CD1c-positive myeloid dendritic cell (primary cell): ENCODE results near the gene OR2V1.
"Not testable (repeated sequence)": the region's sequence is repeated elsewhere in the genome, so short reads cannot be mapped to it uniquely, and the experiment has no call there.

Experiments used
- DNase-seq: peaks from one replicate; pipeline ENCODE4 v3.0.0-alpha.2; 2016; ENCODE audit errors: extremely low spot score

The OR2V1 gene

GRCh38 chr5:181160152-181160754, 29.3 kb upstream of the OR2V1 start:
- peak; percentile 57 for DNase-seq

DNA sequence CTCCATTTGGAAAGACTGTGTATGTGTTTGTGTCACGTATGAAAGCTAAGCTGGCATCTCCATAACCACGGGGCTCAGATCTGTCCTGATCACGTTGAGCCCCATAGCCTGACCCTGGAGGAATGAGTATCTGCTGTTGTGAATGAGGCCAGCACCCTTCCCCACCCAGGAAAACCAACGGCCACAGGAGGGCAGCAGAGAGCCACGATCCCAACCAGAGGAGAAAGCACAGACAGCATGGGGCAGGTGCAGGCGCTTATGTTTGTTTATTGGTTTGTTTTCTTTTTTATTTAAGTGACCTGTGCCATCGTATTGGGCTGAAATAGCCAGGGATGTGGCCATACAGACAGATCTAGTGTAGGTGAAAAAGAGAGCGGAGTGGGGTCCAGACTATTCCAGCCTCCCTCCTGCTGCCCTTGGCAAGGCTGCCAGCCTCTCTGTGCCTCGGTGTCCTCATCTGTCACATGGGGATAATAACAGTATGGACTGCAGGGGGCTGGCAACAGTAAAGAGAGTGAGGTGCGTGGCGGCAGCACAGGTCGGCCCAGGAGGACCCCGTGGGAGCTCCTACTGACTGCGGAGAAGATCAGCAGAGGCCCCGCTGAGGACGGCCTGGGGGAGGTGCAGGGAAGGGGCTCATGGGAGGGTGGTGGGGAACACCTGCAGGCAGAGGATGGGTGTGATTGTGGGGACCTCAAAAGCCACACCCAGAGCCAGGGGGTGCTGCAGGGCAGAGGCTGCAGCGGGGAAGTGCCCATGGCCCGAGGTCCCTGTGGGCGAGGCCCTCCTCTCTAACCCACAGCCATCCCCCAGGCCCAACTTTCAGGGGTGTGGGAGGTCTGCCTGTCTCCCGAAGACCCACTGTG, 28.6 kb upstream of the OR2V1 start:
- DNase-seq = peak; percentile 87

DNA sequence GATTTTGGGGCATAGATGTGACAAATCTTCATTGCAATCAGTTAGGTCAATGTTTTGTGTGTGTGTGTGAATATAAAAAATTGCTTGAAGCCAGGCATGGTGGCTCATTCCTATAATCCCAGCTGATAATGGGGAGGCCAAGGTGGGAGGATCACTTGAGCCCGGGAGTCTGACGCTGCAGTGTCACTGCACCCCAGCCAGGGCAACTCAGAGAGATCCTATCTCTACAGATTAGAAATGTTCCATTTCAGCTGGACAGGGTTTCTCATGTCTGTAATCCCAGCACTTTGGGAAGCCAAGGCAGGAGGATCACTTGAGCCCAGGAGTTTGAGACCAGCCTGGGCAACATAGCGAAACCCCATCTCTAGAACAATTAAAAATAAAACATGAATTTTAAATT, 27.9 kb upstream of the OR2V1 start:
- no peak for DNase-seq

DNA sequence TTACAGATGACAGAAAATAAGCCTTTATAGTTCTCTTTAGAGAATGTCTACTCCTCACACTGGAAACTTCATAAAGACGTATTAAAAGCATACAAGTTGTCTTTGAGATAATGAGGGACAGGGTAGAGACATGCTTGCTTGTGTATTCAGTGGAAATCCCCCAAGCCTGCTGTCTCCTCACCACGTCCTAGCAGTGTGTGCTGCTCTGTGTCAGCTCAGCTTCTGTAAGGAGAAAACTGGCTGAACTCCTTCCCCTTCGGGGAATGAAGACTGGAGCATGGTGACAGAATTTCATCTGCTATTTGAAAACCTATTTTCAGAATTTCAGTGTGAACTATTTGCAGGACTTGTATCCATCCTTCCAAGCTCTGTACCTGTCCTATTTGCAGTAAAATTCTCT, 25.8 kb upstream of the OR2V1 start:
- DNase-seq = no peak

- no peak for DNase-seq
Measured at GRCh38 chr5:181153814-181154213, 22.8 kb upstream of the OR2V1 start.

- no peak for DNase-seq
Measured at GRCh38 chr5:181152406-181152805, 21.4 kb upstream of the OR2V1 start.

DNA sequence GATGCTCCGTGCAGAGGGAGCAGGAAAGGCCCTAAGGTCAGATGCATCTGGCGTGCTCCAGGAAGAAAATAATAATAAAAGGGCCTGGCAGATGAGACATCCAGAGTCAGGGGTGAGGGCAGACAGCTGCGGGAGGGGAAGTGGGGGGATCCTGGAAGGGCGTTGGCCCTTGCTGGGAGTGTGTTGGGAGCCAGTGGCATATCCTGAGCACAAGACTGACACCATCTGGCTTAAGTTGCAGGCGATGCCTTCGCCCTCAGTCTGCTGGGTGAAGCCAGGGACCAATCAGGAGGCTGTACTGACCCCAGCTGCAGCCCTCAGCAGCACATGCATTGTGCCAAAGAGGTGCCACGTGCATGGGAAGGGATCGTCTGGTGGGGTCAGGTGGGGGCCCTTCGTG, 20.2 kb upstream of the OR2V1 start:
- no peak for DNase-seq

DNA sequence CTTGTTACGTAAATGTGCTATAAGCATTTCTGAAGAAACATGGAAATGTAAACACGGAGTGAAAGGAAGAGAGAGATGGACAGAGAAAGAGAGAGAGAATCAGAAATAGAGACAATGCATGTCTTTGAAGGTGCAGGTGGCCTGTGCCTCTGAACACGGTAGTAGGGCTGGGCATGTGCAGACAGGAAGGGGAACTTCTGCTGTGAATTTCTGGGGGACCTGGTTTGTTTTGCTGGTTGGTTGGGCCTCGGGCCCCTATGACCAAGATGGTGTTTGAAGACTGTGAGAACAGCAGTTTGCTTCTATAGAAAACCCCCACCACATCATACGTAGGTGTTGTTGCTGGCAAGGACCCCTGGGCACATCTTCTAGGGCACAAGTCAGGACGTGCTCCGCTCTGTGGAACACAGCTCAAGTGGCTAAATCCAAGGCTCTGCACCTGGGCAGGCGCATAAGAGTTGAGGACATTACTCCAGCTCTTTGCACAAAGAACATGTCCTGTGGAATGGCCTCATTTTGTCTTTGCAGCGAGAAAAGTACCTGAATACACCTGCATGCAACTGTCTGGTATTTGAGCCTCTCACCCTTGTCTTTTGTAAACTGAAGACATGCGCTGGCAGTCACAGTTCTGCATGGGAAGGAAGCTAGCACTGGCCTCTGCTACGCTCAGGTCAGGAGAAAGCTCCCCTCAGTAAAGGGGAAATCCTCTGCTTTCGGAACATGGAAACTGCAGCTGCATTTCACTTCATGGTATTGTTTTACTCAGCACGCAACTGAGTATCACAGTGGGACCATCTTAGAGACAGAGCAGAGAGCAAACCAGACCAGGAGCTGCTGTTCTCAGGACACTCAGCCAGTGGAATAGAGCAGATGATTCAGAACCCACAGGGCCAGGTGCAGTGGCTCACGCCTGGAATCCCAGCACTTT, 19.1 kb upstream of the OR2V1 start:
- no peak for DNase-seq

GRCh38 chr5:181149355-181149754, 18.4 kb upstream of the OR2V1 start:
- DNase-seq = no peak

GRCh38 chr5:181146927-181147636, 16.1 kb upstream of the OR2V1 start, which contains the start of gene OR2V2:
Gene OR2V2, plus strand, starts transcription at chr5:181147586. Its CDS starts 7,357 bp downstream, at chr5:181154943.
- DNase-seq = not testable (repeated sequence)

DNA sequence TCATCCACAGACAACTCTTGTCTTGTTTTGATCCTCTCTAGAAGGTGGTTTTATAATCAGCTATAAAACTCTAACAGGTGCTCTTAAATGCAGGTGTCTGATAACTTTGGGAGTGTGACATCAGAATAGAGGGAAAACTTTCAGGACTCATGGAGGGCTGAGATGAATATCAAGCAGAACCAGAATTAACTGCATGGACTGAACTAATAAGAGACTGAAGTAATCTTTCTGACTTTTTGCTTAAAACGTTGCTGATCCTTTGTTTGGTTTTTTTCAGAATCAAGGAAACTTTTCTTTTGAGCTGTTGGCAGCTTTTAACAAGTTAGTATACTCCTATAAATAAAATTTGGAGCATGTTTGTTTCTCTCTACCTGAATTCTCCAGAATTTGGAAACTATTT, 14.2 kb upstream of the OR2V1 start:
- no peak for DNase-seq

DNA sequence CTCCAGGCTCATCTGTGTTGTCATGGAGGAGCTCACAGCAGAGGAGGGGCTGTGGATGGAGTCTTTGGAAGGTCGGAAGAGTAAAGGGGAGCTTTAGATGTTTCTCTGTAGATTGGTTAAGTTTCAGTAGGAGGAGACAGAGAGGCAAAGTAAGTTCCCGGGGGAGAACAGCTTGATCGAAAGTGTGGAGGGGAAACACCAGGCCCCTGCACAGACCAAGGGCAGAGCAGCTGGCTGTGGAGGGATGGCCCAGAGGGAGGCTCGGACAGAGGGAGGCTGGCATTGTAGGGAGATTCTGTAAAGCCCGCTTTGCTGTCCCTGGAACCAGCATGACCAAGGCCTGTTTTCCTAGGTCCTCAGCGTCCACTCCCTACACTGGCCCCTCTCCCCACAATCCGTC, 11.1 kb upstream of the OR2V1 start:
- no peak for DNase-seq

GRCh38 chr5:181140766-181141165, 9.8 kb upstream of the OR2V1 start:
- no peak for DNase-seq

DNA sequence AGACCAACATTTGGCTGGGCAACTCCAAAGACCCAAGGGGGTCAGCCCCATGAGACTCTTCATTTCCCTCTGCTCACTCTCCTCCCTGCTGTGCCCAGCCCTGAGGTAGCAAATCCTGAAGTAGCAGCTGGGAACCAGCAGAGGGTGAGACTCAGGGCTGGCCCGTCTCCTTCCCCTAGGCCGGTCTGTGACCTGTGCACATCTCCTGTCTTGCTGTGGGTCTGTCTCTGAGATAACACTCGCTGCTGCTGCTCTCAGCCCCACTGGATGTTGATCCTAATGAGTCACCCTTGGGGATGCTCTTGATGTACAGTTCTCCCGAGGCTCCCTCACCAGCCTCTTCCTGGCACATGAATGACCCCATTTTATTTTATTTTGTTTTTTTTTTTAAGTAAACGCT, 7.3 kb upstream of the OR2V1 start:
- no peak for DNase-seq

DNA sequence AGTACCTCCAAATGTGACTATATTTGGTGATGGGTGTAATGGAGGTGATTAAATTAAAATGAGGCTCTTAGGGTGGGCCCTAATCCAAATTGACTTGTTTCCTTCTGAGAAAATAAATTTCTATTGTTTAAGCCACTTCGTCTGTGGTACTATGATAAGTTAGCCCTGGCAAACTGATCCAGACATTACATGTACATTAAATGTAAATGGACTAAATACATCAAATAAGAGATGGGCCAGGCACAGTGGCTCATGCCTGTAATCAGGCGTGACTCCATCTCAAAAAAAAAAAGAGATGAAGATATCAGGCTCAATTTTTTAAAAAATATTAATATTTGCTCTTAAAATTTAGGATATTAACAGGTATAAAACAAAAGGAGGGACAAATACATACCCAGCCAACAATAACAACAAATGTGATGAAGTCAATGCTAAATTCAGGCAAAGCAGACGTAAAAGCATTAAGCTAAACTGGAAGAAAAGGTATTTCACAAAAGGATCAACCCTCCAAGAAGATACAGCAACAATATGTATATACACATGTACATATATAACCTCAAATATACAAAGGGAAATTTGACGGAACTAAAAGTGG, 5.5 kb upstream of the OR2V1 start:
- DNase-seq = no peak

DNA sequence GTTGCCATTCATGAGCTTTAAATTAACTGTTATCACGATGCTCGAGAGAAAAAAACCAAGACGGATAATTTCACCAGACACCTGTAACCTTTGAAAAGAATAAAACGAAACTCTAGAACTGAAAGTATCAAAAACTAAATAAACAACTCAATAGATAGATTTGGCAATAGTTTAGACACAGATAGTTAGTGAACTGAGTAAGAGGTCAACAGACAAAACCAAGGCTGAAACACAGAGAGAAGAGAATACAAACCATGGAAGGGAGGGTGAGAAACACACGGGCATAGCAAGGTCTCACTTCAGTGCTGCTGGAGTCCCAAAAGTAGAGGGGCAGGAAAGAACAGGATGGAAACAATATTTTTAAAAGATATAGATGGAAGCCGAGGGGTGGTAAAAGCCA, 3.3 kb upstream of the OR2V1 start:
- DNase-seq = no peak

DNA sequence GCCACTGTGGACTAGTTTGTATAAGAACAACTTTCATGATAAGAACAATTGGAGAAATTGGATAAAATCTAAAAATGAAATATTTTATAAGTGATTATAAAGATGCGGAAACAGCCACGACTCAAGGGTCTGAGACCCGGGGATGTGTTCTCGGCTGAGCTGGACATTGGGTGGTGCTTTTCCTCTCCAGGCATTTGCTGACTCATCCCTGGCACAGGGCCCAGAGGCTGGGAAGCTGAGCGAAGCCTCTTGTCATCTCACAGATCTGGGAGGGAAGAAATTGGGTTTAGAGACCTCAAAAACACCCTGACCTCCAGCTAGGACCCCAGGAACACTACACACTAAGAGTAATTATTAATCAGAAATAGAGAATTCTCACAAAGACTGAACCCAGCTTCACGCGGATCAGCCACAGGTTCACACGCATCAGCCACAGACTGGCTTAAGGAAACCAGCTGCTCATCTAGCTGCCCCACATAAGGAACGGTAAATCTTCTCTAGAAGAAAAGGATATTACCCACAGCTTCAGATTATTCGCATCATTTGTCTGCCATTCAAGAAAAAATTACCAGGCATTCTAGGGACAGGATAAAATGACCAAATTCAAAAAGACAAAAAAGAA, 2.8 kb upstream of the OR2V1 start:
- peak; percentile 10 for DNase-seq

GRCh38 chr5:181133083-181133482, 2.1 kb upstream of the OR2V1 start:
- no peak for DNase-seq

- no peak for DNase-seq
Measured at GRCh38 chr5:181131514-181131913, 545 bp upstream of the OR2V1 start.

DNA sequence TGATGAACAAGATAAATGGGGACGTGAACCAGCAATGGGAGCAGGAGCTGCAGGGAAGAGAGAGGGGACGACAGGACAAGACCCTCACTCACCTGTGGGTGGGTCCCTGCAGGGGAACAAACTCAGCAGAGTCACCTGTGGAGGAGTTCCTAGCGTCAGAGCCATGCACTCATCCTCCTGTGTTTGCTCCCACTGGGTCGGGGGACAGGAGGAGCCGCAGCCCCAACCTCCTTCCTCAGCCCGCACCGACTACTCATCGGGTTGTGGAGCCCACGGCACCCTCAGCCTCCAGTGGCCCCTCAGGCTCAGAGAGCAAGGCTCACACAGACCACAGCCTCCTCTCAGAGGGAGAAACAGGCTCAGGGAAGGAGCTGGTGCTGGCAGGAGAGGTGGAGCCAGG, 888 bp downstream of the OR2V1 start:
- DNase-seq = not testable (repeated sequence)

GRCh38 chr5:181129601-181130000, 1.4 kb downstream of the OR2V1 start:
- DNase-seq = no peak
